Fibroblast of the aortic adventitia (primary cell): ENCODE results near the gene CENPC. TPM values are rescaled to one million over a fixed set of nuclear protein-coding genes. Genes with fewer than 3 reads are reported as not detected.

ENCODE experiments used
- DNase-seq: peaks from one replicate; pipeline ENCODE4 v3.0.0-alpha.2; 2010; ENCODE audit warnings: low read depth
- H3K4me3 ChIP-seq: 2 replicates; pipeline ENCODE4 v1.5.1; 2011; ENCODE audit warnings: low read depth, mild to moderate bottlenecking, control low read depth, low read length, moderate library complexity
- total RNA-seq: library from RNA; depleted of rRNA; stranded (reverse); fragments of >200 nt; gene quantifications from 2 replicates; pipeline ENCODE4 v1.2.3, GENCODE V29; 2012; ENCODE audit warnings: low replicate concordance
- TF ChIP-seq, protein P1 (sequence below): IDR thresholded peaks from 2 replicates; pipeline ENCODE4 v1.5.1; 2011; ENCODE audit warnings: mild to moderate bottlenecking, low read length, control low read depth, inconsistent platforms; ENCODE audit not compliant: insufficient read depth

The CENPC gene
- total RNA-seq, 1 donor: 30.5 TPM

GRCh38 chr4:67521506-67521905, 23.8 kb downstream of the CENPC start:
- H3K4me3 ChIP-seq: no peak overlapping the region
- TF ChIP-seq, protein P1, sequence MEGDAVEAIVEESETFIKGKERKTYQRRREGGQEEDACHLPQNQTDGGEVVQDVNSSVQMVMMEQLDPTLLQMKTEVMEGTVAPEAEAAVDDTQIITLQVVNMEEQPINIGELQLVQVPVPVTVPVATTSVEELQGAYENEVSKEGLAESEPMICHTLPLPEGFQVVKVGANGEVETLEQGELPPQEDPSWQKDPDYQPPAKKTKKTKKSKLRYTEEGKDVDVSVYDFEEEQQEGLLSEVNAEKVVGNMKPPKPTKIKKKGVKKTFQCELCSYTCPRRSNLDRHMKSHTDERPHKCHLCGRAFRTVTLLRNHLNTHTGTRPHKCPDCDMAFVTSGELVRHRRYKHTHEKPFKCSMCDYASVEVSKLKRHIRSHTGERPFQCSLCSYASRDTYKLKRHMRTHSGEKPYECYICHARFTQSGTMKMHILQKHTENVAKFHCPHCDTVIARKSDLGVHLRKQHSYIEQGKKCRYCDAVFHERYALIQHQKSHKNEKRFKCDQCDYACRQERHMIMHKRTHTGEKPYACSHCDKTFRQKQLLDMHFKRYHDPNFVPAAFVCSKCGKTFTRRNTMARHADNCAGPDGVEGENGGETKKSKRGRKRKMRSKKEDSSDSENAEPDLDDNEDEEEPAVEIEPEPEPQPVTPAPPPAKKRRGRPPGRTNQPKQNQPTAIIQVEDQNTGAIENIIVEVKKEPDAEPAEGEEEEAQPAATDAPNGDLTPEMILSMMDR: no peak
- no peak for DNase-seq

GRCh38 chr4:67520141-67520540, 25.2 kb downstream of the CENPC start:
- TF ChIP-seq, protein P1: no peak
- H3K4me3 ChIP-seq: no peak overlapping the region
- no peak for DNase-seq

DNA sequence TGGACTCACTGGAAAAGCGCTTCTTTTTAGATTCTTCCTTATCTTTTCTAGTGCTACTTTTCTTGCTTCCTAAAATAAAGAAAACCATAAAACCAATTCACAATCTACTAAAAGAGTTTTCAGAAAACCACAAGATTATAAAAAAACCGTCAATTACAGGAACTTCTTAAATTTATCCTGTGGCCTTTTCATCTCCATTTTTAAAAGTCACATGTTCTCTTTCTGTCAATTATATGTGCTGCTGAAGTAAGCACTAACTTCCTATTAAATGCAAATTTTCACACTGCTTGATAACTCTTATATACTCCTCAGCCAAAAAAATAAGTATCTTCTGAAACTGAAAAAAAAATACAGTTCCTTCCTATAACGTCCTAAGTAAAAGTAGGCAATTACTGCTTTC, 32.8 kb downstream of the CENPC start:
- TF ChIP-seq, protein P1: no peak
- no peak for DNase-seq
- H3K4me3 ChIP-seq: no peak overlapping the region

DNA sequence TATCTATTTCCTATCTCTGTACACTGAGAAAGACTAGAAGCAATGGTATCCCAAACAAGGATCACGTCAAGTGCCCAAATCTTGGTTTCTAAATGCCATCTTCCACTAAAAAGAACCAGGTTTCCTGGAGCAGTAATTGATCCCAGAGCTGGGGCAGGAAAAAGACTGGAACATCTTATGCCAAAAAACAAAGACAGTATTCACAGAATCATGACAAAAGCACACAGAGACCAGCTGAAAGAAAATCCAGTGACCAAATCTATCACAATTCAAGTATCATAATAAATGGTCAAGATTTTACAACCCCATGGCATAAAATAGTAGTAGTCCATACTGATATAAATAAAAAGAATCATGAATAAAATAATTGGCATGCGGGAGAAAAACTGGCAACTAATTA, 44.9 kb downstream of the CENPC start:
- DNase-seq: no peak
- no peak overlapping the region for H3K4me3 ChIP-seq
- TF ChIP-seq, protein P1: no peak

DNA sequence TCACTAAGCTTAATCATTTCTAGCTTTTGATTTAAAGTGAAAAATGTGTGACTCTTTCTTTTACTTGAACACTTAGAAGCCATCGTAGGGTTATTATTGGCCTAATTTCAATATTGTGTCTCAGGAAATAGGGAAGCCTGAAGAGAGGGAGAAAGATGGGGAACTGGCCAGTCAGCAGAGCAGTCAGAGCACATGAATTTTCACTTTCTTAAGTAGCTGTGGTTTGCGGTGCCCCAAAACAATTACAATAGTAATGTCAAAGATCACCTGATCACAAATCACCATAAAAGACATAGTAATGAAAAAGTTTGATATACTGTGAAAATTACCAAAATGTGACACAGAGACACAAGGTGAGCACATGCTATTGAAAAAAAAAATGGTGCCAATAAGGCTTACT, 45.5 kb downstream of the CENPC start:
- DNase-seq: no peak
- no peak overlapping the region for H3K4me3 ChIP-seq
- TF ChIP-seq, protein P1: no peak

GRCh38 chr4:67483868-67484602, 61.3 kb downstream of the CENPC start:
- TF ChIP-seq, protein P1: no peak
- H3K4me3 ChIP-seq: no peak overlapping the region
- DNase-seq: no peak

DNA sequence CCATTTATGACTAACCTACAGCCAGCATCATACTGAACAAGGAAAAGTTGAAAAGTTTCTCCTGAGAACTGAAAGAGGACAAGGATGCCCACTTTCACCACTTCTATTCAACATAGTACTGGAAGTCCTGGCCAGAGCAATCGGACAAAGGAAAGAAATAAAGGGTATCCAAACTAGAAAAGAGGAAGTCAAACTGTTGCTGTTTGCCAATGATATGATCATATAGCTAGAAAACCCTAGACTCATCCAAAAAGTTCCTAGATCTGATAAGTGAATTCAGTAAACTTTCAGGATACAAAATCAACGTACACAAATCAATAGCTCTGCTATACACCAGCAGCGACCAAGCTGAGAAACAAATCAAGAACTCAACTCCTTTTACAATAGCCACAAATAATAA, 64.5 kb downstream of the CENPC start:
- TF ChIP-seq, protein P1: no peak
- DNase-seq: no peak
- no peak overlapping the region for H3K4me3 ChIP-seq
